Measurements from ENCODE around the gene RAPGEF1. TPM values are rescaled to one million over a fixed set of nuclear protein-coding genes. Genes with fewer than 3 reads are reported as not detected.

RAPGEF1 gene, protein sequence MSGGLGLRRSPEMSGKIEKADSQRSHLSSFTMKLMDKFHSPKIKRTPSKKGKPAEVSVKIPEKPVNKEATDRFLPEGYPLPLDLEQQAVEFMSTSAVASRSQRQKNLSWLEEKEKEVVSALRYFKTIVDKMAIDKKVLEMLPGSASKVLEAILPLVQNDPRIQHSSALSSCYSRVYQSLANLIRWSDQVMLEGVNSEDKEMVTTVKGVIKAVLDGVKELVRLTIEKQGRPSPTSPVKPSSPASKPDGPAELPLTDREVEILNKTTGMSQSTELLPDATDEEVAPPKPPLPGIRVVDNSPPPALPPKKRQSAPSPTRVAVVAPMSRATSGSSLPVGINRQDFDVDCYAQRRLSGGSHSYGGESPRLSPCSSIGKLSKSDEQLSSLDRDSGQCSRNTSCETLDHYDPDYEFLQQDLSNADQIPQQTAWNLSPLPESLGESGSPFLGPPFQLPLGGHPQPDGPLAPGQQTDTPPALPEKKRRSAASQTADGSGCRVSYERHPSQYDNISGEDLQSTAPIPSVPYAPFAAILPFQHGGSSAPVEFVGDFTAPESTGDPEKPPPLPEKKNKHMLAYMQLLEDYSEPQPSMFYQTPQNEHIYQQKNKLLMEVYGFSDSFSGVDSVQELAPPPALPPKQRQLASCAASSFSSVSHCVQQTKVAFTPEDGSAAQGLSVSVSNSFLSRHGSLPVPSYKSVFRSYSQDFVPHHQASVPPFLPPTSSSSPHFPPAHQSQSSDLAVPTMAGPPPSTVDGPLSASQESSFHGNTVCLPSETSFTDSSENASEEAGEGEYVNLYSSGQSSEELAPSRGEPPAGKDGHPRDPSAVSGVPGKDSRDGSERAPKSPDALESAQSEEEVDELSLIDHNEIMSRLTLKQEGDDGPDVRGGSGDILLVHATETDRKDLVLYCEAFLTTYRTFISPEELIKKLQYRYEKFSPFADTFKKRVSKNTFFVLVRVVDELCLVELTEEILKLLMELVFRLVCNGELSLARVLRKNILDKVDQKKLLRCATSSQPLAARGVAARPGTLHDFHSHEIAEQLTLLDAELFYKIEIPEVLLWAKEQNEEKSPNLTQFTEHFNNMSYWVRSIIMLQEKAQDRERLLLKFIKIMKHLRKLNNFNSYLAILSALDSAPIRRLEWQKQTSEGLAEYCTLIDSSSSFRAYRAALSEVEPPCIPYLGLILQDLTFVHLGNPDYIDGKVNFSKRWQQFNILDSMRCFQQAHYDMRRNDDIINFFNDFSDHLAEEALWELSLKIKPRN (N-terminal part only)
- total RNA-seq: 100 to 1,000 TPM; 234 to 319 (median 272) TPM
- 100 to 1,000 TPM in 1 of 3 donors, 10 to 100 TPM in 2; 72.3 to 268 (median 93.1) TPM for polyA plus RNA-seq
- long read RNA-seq, donor 1, partial matches to known transcripts: 10 of 90 reads
- long read RNA-seq, donor 1, other reads (novel, unspliced or antisense): 80 of 90 reads
- long read RNA-seq, donor 2, full-length matches to known transcripts: 1 of 261 reads
- long read RNA-seq, donor 2, partial matches to known transcripts: 69 of 261 reads
- long read RNA-seq, donor 2, other reads (novel, unspliced or antisense): 191 of 261 reads

DNA sequence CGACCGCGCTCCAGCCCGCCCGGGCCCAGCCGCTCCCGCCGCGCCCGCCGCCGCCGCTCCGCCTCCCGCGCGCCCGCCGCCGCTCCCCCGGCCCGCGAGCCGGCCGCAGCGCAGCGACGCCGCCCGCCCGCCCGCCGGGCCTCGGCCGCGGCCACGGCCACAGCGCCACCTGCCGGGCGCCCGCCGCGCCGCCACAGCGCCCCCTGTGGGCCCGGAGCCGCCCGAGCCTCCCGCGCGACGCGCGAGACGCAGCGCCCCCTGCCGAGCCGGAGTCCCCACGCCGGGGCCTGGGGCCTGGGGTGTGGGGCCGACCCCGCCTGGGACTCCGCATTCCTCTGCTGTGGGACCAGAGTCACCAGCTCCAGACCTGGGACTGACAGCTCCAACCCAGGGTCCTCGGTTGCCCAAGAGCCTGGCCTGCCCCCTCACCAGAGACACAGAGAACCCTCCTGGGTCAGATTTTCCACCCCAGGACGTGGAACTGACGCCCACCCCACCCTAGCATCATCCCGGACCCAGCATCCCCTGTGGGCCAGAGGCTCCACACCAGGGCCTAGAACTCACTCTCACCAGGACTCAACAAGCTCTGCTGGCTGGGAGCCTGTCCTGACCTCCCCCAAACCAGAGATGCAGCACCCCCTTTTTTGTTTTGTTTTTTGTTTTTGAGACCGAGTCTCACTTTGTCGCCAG is at the start of gene RAPGEF1:
Gene RAPGEF1, minus strand, starts transcription at position 118 of the 690 bp plus-strand sequence. CDS start 246 bp downstream, outside the sequence.
- Histone ChIP-seq H3K4me1 (peaks cover 47% of the 10 kb centered on the region), H3K27me3 (ENCODE audit: insufficient read depth in 3 of 3, low read length in 2 of 3) (no peaks in the 10 kb centered on the region), H3K27ac (peak within 1 kb of the TSS; percentile 89), H3K9me3 (no peaks in the 10 kb centered on the region), H3K4me3 (peak within 1 kb of the TSS; percentile 71), H3K36me3 (ENCODE audit: insufficient read depth in 1 of 2, low read depth in 1 of 2) (no peaks in the 10 kb centered on the region)
- ATAC-seq (peak; percentile 77 to 84 (median 82)), DNase-seq (peak; percentile 80 to 90)
- intact Hi-C loops (cut with DNase I): loop anchor here (1.0 to 10.0 kb wide), 8 partner anchors 38 to 395 kb away; no protein-coding TSS in a partner anchor
- TF ChIP-seq, protein P1, sequence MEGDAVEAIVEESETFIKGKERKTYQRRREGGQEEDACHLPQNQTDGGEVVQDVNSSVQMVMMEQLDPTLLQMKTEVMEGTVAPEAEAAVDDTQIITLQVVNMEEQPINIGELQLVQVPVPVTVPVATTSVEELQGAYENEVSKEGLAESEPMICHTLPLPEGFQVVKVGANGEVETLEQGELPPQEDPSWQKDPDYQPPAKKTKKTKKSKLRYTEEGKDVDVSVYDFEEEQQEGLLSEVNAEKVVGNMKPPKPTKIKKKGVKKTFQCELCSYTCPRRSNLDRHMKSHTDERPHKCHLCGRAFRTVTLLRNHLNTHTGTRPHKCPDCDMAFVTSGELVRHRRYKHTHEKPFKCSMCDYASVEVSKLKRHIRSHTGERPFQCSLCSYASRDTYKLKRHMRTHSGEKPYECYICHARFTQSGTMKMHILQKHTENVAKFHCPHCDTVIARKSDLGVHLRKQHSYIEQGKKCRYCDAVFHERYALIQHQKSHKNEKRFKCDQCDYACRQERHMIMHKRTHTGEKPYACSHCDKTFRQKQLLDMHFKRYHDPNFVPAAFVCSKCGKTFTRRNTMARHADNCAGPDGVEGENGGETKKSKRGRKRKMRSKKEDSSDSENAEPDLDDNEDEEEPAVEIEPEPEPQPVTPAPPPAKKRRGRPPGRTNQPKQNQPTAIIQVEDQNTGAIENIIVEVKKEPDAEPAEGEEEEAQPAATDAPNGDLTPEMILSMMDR (IDR thresholded peaks at IDR 0.05): peak; percentile 93
- 7 to 73% (median 31%) methylated on average over 6 to 69 of the region's 69 CpGs for WGBS, 3 donors

DNA sequence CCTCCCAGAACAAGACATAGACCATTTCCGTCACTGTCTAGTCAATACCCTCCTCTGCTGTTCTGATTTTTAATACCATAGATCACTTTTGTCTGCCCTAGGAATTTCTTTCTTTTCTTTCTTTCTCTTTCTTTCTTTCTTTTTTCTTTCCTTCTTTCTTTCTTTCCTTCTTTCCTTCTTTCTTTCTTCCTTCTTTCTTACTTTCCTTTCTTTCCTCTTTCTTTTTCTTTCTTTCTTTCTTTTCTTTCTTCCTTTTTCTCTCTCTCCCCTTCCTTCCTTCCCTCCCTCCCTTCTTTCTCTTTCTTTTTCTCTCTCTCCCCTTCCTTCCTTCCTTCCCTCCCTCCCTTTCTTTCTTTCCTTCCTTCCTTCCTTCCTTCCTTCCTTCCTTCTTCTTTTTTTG is 49.0 kb upstream of the RAPGEF1 start:
- Histone ChIP-seq H3K27ac (no peak overlapping the region), H3K4me3 (no peak overlapping the region), H3K36me3 (ENCODE audit: insufficient read depth in 1 of 2, low read depth in 1 of 2) (no peaks in the 10 kb centered on the region), H3K4me1 (no peaks in the 10 kb centered on the region), H3K9me3 (no peaks in the 10 kb centered on the region), H3K27me3 (ENCODE audit: insufficient read depth in 3 of 3, low read length in 2 of 3) (peaks cover 0 to 32% (median 9%) of the 10 kb centered on the region in 3 donors)
- TF ChIP-seq, protein P1 (IDR thresholded peaks at IDR 0.05): no peak
- DNase-seq (no peak), ATAC-seq (no peak)
- WGBS, 3 donors: 67 to 68% (median 68%) methylated on average over 1 of the region's 1 CpG
- intact Hi-C loops (cut with DNase I): no loop called here

DNA sequence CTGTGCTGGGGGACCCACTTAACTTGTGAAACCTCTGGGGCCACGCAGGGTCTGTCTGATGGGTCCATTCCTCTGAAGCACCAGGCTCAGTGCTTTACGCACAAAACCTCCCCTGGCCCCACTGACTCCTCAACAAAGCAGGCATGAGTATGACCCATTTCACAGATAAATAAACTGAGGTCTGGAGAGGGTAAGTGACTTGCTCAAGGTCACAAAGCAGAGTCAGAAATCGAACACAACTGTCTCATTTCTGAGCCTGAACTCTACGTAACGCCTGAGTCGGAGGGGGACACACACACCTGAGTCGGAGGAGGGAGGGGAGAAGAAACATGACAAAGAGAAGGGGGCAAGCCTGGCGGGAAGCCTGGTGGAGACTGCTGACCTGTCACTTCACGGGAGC is 48.0 kb upstream of the RAPGEF1 start:
- WGBS, 3 donors: 65 to 74% (median 66%) methylated on average over 9 of the region's 9 CpGs
- Histone ChIP-seq H3K27me3 (ENCODE audit: insufficient read depth in 3 of 3, low read length in 2 of 3) (peaks cover 0 to 38% (median 9%) of the 10 kb centered on the region in 3 donors), H3K4me1 (no peaks in the 10 kb centered on the region), H3K4me3 (no peak overlapping the region), H3K9me3 (no peaks in the 10 kb centered on the region), H3K27ac (no peak overlapping the region), H3K36me3 (ENCODE audit: insufficient read depth in 1 of 2, low read depth in 1 of 2) (no peaks in the 10 kb centered on the region)
- TF ChIP-seq, protein P1 (IDR thresholded peaks at IDR 0.05): no peak
- no peak for DNase-seq
- ATAC-seq: no peak
- intact Hi-C loops (cut with DNase I): no loop called here

All from psoas muscle (tissue), 8 donors.